AG20443 (cell line): ENCODE results near the gene RAD54L.
A peak's percentile ranks its signal among the peaks of the same experiment; 100 is the strongest.
"Not testable (repeated sequence)": the region's sequence is repeated elsewhere in the genome, so short reads cannot be mapped to it uniquely, and the experiment has no call there.

ENCODE experiments used
- DNase-seq: peaks from one replicate; pipeline ENCODE4 v3.0.0; 2012; ENCODE audit warnings: low spot score, mixed read lengths

The RAD54L gene

GRCh38 chr1:46285730-46286477, 38.3 kb downstream of the RAD54L start:
- DNase-seq: no peak

GRCh38 chr1:46288485-46289133, 41.0 kb downstream of the RAD54L start:
- DNase-seq: peak; percentile 60

DNA sequence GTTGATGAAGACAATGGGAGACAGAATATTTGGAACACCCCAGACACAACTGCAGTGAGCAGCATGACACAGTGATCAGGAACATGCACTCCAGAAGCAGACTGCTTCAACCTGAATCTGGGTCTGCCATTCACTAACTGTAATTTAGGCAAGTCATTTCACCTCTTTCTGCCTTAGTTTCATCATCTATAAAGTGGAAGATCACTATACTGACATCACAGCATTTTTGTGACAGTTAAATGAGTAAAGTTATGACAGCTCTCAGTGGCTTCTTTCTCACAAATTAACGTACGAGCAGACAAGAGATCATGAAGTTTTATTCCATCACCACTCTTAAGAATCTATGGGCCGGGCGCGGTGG, 41.6 kb downstream of the RAD54L start:
- no peak for DNase-seq

GRCh38 chr1:46289976-46290375, 42.4 kb downstream of the RAD54L start:
- no peak for DNase-seq

DNA sequence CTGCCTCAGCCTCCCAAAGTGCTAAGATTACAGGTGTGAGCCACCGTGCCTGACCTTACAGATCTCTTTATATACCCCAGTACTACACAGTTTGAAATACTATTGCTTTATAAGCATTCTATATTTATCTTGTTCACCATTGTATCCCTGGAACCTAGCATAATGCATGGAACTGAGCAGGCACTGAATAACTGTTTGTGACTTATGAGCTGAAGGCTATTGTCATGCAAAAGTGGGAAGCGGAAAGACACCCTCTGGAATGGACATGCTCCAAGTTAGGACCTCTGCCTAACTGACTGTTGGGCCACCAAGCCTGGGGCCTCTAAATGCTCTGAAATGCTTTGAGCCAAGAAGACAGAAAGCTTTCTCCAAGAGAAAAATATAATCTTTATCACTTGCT, 47.7 kb downstream of the RAD54L start:
- DNase-seq: no peak

- DNase-seq: no peak
Observed at GRCh38 chr1:46298387-46298786, 50.8 kb downstream of the RAD54L start.

DNA sequence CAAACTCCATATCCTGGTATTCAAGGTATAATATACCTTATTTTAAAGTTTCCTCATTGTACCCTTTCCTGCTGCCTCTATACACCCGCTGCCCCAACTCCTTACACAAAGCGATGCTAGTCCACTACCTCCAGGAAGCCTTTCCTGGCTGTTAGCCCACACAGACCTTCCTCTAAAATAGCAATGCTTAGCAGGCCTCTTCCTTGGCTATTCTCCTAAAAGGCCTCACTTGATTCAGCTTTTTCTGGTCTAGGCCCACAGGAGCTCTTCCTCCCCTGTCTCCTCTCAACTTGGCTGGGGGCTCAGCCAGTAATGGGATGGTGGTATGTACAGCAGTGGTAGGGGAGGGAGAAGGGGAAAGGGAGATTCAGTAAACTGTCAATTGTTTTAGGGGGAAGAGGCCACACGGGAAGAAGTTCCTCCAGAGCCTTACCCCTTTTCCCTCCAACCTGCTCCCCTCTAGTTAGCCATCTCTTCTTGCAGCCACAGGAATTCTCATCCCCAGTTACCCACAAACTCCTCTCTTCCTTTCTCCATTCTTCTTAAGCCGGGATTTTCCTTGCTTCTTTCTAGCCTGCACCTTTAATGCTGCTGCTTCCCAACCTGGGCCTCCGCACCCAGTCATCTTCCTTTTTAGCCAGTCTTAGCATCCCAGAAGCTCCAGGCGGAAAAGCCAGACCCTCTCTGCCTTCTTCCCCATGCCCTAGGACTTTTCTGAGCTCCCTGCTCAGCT, 53.3 kb downstream of the RAD54L start:
- peak; percentile 30 for DNase-seq

DNA sequence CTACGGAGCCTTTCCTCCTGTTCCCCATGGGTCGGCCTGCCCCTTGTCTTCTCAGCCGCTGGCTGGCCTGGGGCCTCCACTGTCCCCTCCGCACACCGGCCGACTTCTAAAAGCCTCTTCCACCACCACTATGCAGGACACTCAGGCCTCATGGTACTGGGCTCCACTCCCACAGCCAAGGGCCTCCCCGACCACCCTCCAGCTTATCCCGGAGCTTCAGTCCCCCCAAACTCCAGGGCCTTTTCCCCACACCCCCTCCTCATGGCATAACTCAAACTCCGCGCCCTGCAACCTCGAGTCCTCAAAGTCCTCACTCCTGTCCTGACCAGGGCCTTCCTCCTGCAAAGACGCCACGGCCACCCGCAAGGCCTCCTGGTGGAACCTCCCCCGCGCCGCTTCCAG, 53.8 kb downstream of the RAD54L start:
- DNase-seq: peak; percentile 56

DNA sequence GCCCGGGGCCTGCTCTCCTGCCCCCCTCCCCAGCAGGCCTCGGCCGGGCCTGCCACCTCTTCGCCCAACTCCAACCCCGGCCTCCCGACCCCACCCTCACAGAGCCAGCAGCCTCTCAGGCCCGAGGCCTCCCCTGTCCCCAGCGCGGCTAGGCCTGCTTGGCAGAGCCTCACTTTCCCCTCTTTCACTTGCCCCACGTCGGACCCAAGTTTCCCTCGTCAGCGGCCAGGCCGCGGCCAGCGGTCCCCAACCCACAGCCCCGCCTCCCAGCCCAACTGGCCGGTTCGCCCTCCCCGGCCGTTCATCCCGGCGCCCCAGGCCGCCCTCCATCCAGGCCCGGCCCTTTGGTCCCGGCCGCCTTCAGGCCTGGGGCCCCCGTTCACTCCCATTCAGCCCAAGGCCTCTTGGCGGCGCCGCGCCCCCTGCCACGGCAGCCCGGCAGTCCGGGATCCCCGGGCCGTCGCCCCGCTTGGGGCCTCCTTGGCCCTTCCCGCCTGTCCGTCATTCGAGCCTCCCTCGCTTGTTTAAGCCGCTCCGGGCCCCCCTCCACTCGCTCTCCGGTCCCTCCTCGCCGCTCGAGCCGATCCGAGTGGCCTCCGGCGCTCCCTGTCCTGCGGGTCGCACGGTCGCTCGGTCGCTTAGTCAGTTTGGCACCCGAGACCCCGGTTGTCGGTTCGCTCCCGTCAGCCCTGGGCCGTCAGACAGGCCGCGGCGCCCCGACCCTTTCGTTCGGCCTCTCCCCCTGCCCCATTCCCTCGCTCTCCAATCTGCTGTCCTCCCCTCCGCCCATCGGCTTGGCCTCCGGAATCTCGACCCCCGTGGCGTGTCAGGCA, 54.5 kb downstream of the RAD54L start:
- peak; percentile 76 for DNase-seq

- peak; percentile 47 for DNase-seq
Observed at GRCh38 chr1:46302641-46303037, 55.1 kb downstream of the RAD54L start.

GRCh38 chr1:46303038-46303871, 55.7 kb downstream of the RAD54L start, which contains the start of the genes LRRC41 and UQCRH:
Gene LRRC41 (minus strand): TSS chr1:46303616. CDS start chr1:46303322, 294 bp downstream.
Gene UQCRH (plus strand): TSS chr1:46303698. CDS start chr1:46303767, 69 bp downstream.
- DNase-seq: peak; percentile 95

DNA sequence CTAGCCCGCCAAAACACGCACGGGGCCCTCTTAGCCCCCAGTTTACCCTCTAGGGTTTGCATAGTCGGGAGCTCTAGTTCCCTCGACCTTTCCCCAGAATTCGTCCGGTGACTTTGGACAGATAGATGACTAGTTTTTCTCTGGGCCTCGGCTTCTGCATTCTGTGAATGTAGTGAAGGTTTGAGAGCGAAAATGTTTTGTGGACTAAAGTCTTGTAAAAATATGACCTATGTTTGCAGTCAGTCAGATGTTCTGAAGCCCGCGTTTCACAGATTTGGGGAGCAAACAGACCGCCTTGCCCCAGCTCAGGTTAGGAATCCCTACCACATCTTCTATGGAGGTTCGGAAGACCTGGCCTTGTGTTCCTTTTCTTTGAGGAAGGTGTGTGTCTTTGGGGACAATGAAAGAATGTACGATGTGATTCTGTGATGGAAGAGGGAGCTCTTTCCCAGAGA, 56.3 kb downstream of the RAD54L start:
- no peak for DNase-seq

DNA sequence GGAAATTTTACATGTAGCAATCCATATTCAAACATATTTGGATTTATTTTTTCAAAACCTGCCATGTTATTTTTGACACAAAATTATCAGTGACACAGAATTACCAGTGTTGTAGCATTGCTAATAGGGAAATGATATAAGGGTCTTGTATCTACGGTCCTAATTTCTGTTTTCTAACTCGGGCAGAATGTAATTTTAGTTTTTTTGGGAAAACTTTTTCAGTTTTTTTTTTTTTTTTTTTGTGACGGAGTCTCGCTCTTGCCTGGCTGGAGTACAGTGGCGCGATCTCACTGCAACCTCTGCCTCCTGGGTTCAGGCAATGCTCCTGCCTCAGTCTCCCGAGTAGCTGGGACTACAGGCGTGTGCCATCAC, 58.6 kb downstream of the RAD54L start:
- DNase-seq: no peak

DNA sequence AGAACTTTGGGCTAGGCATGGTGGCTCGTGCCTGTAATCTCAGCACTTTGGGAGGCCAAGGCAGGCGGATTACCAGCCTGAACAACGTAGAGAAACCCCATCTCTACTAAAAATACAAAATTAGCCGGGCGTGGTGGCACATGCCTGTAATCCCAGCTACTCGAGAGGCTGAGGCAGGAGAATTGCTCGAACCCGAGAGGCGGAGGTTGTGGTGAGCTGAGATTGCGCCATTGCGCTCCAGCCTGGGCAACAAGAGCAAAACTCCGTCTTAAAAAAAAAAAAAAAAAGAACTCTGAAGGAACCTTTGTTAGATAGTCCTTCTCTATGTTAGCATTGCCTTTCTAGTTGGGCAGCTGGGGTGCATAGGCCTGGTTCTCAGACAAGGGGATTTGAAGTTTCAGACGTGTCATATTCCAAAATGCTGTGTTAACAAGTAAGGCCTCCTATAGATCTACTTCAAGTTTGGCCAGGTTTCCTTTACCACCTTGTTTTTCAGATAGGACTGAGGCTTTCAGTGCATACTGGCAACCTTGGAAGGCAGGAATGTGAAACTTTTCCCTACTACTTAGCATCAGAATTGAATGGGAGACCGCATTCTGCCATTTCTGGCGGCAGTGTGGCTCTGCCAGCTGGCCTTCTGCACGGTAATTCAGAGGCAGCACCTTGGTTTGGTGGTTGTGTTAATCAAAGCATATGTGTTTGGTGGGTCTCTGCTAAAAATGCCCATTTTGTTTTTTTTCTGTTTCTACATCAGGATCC, 62.0 kb downstream of the RAD54L start:
- no peak for DNase-seq

DNA sequence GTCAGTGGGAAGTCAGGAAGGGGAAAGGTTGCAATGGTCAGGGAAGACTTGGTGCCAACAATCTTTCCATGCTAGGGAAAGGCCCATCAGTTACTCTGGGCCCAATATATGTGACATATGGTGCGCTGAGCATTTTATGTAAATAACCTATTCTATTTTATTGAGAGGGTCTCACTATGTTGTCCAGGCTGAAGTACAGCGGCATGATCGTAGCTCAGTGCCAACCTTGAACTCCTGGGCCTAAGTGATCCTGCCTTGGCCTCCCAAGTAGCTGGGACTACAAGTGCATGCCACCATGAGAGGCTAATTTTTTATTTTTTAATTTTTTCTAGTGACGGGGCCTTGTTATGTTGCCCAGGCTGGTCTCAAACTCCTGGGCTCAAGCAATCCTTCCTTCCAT, 62.8 kb downstream of the RAD54L start:
- DNase-seq: no peak

DNA sequence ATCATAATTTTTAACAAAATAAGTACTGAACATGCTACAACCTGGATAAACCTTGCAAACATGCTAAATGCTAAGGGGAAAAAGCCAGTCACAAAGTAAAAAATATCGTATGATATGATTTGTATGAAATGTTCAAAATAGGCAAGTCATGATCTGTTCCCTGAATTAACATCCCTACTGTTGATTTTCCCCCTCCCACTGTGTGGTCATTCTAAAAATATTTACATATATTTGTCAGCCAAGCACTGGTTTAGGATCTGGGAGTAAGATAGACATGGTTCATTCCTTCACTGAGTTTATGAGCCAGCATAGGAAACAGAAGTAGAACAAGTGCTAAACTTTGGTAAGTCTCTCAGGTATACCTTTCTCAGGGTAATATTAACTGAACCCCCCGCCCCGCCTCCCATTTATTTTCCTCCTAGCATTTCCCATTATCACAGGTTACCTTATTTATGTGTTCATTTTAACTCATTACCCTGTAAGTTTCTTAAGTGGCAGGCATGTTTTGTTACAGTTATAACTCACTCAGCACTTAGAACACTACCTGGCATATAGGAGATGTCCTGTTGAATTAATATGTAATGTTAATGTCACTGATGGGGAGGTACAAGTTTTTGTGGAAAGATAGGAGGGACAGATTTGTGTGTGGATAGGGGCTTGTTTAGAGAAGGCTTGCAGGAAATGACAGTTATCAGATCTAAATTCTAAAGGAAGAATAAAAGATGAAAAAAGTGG, 68.3 kb downstream of the RAD54L start:
- peak; percentile 34 for DNase-seq

- DNase-seq: no peak
Observed at GRCh38 chr1:46317323-46317722, 69.8 kb downstream of the RAD54L start.

- DNase-seq: not testable (repeated sequence)
Observed at GRCh38 chr1:46319301-46319700, 71.7 kb downstream of the RAD54L start.
